DOHH2 (cell line): Measurements from ENCODE around the gene CACNG5.

Source experiments
- EZH2phosphoT487 ChIP-seq: fragments of 200-600 bp; sonication (generic); IDR thresholded peaks from 2 replicates; pipeline ENCODE4 v1.6.1; 2017; ENCODE audit warnings: borderline replicate concordance, mild to moderate bottlenecking, antibody characterized with exemption, low read length, moderate library complexity, mixed read lengths
- TF ChIP-seq, protein P1 (sequence below): fragments of 200-600 bp; sonication (generic); IDR thresholded peaks from one replicate; pipeline ENCODE4 v1.5.1; 2014; ENCODE audit warnings: antibody characterized with exemption, mild to moderate bottlenecking, low read depth, low read length; ENCODE audit not compliant: poor library complexity, severe bottlenecking

DNA sequence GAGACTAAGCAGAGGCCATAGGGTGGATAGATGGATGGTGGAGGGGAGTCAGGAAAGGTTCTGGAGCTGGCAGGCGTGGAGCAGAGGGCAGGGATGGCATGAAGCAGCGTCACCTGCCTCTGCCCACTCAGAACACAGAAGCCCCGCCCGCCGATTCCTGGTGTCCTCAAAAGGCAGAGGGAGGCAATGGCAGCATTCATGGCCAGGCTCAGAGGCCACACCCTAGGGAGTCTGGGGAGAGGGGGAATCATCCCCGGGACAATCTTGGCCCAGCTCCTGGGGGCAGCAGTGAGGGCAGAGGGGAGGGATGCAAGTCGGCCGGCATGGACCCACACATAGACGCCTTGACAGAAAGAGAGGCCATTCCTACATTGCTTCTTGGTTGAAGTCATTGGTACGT lies 68.9 kb downstream of the CACNG5 start:
- no peak for TF ChIP-seq EZH2phosphoT487
- TF ChIP-seq, protein P1, sequence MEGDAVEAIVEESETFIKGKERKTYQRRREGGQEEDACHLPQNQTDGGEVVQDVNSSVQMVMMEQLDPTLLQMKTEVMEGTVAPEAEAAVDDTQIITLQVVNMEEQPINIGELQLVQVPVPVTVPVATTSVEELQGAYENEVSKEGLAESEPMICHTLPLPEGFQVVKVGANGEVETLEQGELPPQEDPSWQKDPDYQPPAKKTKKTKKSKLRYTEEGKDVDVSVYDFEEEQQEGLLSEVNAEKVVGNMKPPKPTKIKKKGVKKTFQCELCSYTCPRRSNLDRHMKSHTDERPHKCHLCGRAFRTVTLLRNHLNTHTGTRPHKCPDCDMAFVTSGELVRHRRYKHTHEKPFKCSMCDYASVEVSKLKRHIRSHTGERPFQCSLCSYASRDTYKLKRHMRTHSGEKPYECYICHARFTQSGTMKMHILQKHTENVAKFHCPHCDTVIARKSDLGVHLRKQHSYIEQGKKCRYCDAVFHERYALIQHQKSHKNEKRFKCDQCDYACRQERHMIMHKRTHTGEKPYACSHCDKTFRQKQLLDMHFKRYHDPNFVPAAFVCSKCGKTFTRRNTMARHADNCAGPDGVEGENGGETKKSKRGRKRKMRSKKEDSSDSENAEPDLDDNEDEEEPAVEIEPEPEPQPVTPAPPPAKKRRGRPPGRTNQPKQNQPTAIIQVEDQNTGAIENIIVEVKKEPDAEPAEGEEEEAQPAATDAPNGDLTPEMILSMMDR: no peak
